GM23338 (cell line): ENCODE results near the gene SLC9A9.

Experiments used
- CREB1 ChIP-seq: fragments of 250-450 bp; sonication (Bioruptor Pico); IDR thresholded peaks from 2 replicates; pipeline ENCODE4 v1.5.0; 2020; ENCODE audit warnings: low read depth, mild to moderate bottlenecking, moderate library complexity
- EZH2 ChIP-seq: fragments of 200-600 bp; sonication (generic); IDR thresholded peaks from one replicate; pipeline ENCODE4 v1.8.0; 2017; ENCODE audit warnings: antibody characterized with exemption, mild to moderate bottlenecking, low read depth; ENCODE audit not compliant: unreplicated experiment
- EZH2phosphoT487 ChIP-seq: fragments of 200-600 bp; sonication (generic); IDR thresholded peaks from one replicate; pipeline ENCODE4 v1.8.1; 2018; ENCODE audit warnings: antibody characterized with exemption; ENCODE audit not compliant: unreplicated experiment
- JUNB ChIP-seq: IDR thresholded peaks from one replicate; pipeline ENCODE4 v1.6.1; 2016; ENCODE audit warnings: antibody characterized with exemption; ENCODE audit not compliant: unreplicated experiment
- NANOG ChIP-seq: IDR thresholded peaks from 2 replicates; pipeline ENCODE4 v1.6.1; 2016; ENCODE audit warnings: antibody characterized with exemption, borderline replicate concordance
- POLR2AphosphoS5 ChIP-seq: IDR thresholded peaks from 2 replicates; pipeline ENCODE4 v1.6.1; 2016; ENCODE audit warnings: antibody characterized with exemption, low read depth
- STAT1 ChIP-seq: IDR thresholded peaks from one replicate; pipeline ENCODE4 v1.6.1; 2016; ENCODE audit warnings: antibody characterized with exemption; ENCODE audit not compliant: unreplicated experiment
- TF ChIP-seq, protein P1 (sequence below), 2 experiments: fragments of 200-600 bp in 1 of 2; sonication (generic) in 1 of 2; conservative IDR thresholded peaks; 2 replicates each; pipeline versions ENCODE4 v1.5.1 to v1.6.1; 2016 to 2017; ENCODE audit warnings: antibody characterized with exemption in 2 of 2, low read depth in 2 of 2, mild to moderate bottlenecking in 2 of 2, moderate library complexity in 1 of 2
- TF ChIP-seq, protein P2 (sequence below): IDR thresholded peaks from one replicate; pipeline ENCODE4 v1.6.1; 2018; ENCODE audit warnings: antibody characterized with exemption; ENCODE audit not compliant: unreplicated experiment
- TF ChIP-seq, protein P3 (sequence below): fragments of 250-450 bp; sonication (Bioruptor Pico); IDR thresholded peaks from 2 replicates; pipeline ENCODE4 v1.5.0; 2020; ENCODE audit warnings: mild to moderate bottlenecking, moderate library complexity

DNA sequence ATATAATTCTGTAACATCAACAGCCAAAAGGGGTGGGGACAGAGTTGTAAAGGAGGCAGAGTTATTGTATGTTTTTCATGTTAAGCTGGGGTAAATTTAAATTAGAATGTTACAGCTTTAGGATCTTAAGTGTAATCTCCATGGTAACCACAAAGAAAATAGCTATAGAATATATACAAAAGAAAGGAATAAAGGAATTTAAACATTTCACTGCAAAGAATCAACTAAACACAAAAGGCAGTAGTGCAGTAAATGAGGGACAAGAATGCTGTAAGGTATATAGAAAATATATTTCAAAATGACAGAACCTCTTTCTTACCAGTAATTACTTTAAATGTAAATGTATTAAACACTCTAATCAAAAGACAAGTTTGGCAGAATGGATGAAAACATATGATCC is 361.7 kb downstream of the SLC9A9 start:
- TF ChIP-seq EZH2phosphoT487 (no peak), NANOG (no peak), EZH2 (no peak), POLR2AphosphoS5 (no peak), JUNB (no peak), CREB1 (CRISPR knock-in tag) (no peak), STAT1 (no peak)
- TF ChIP-seq, protein P1, sequence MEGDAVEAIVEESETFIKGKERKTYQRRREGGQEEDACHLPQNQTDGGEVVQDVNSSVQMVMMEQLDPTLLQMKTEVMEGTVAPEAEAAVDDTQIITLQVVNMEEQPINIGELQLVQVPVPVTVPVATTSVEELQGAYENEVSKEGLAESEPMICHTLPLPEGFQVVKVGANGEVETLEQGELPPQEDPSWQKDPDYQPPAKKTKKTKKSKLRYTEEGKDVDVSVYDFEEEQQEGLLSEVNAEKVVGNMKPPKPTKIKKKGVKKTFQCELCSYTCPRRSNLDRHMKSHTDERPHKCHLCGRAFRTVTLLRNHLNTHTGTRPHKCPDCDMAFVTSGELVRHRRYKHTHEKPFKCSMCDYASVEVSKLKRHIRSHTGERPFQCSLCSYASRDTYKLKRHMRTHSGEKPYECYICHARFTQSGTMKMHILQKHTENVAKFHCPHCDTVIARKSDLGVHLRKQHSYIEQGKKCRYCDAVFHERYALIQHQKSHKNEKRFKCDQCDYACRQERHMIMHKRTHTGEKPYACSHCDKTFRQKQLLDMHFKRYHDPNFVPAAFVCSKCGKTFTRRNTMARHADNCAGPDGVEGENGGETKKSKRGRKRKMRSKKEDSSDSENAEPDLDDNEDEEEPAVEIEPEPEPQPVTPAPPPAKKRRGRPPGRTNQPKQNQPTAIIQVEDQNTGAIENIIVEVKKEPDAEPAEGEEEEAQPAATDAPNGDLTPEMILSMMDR (conservative IDR thresholded peaks at IDR 0.05; ENCODE audit: low read depth in 2 of 2) = no peak
- TF ChIP-seq, protein P2, sequence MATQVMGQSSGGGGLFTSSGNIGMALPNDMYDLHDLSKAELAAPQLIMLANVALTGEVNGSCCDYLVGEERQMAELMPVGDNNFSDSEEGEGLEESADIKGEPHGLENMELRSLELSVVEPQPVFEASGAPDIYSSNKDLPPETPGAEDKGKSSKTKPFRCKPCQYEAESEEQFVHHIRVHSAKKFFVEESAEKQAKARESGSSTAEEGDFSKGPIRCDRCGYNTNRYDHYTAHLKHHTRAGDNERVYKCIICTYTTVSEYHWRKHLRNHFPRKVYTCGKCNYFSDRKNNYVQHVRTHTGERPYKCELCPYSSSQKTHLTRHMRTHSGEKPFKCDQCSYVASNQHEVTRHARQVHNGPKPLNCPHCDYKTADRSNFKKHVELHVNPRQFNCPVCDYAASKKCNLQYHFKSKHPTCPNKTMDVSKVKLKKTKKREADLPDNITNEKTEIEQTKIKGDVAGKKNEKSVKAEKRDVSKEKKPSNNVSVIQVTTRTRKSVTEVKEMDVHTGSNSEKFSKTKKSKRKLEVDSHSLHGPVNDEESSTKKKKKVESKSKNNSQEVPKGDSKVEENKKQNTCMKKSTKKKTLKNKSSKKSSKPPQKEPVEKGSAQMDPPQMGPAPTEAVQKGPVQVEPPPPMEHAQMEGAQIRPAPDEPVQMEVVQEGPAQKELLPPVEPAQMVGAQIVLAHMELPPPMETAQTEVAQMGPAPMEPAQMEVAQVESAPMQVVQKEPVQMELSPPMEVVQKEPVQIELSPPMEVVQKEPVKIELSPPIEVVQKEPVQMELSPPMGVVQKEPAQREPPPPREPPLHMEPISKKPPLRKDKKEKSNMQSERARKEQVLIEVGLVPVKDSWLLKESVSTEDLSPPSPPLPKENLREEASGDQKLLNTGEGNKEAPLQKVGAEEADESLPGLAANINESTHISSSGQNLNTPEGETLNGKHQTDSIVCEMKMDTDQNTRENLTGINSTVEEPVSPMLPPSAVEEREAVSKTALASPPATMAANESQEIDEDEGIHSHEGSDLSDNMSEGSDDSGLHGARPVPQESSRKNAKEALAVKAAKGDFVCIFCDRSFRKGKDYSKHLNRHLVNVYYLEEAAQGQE = no peak
- TF ChIP-seq, protein P3, sequence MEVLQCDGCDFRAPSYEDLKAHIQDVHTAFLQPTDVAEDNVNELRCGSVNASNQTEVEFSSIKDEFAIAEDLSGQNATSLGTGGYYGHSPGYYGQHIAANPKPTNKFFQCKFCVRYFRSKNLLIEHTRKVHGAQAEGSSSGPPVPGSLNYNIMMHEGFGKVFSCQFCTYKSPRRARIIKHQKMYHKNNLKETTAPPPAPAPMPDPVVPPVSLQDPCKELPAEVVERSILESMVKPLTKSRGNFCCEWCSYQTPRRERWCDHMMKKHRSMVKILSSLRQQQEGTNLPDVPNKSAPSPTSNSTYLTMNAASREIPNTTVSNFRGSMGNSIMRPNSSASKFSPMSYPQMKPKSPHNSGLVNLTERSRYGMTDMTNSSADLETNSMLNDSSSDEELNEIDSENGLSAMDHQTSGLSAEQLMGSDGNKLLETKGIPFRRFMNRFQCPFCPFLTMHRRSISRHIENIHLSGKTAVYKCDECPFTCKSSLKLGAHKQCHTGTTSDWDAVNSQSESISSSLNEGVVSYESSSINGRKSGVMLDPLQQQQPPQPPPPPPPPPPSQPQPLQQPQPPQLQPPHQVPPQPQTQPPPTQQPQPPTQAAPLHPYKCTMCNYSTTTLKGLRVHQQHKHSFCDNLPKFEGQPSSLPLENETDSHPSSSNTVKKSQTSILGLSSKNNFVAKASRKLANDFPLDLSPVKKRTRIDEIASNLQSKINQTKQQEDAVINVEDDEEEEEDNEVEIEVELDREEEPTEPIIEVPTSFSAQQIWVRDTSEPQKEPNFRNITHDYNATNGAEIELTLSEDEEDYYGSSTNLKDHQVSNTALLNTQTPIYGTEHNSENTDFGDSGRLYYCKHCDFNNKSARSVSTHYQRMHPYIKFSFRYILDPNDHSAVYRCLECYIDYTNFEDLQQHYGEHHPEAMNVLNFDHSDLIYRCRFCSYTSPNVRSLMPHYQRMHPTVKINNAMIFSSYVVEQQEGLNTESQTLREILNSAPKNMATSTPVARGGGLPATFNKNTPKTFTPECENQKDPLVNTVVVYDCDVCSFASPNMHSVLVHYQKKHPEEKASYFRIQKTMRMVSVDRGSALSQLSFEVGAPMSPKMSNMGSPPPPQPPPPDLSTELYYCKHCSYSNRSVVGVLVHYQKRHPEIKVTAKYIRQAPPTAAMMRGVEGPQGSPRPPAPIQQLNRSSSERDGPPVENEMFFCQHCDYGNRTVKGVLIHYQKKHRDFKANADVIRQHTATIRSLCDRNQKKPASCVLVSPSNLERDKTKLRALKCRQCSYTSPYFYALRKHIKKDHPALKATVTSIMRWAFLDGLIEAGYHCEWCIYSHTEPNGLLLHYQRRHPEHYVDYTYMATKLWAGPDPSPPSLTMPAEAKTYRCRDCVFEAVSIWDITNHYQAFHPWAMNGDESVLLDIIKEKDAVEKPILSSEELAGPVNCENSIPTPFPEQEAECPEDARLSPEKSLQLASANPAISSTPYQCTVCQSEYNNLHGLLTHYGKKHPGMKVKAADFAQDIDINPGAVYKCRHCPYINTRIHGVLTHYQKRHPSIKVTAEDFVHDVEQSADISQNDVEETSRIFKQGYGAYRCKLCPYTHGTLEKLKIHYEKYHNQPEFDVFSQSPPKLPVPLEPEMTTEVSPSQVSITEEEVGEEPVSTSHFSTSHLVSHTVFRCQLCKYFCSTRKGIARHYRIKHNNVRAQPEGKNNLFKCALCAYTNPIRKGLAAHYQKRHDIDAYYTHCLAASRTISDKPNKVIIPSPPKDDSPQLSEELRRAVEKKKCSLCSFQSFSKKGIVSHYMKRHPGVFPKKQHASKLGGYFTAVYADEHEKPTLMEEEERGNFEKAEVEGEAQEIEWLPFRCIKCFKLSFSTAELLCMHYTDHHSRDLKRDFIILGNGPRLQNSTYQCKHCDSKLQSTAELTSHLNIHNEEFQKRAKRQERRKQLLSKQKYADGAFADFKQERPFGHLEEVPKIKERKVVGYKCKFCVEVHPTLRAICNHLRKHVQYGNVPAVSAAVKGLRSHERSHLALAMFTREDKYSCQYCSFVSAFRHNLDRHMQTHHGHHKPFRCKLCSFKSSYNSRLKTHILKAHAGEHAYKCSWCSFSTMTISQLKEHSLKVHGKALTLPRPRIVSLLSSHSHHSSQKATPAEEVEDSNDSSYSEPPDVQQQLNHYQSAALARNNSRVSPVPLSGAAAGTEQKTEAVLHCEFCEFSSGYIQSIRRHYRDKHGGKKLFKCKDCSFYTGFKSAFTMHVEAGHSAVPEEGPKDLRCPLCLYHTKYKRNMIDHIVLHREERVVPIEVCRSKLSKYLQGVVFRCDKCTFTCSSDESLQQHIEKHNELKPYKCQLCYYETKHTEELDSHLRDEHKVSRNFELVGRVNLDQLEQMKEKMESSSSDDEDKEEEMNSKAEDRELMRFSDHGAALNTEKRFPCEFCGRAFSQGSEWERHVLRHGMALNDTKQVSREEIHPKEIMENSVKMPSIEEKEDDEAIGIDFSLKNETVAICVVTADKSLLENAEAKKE = no peak
